Panc1 (cell line): ENCODE data around the gene TRPC4AP. TPM values are rescaled to one million over a fixed set of nuclear protein-coding genes. Genes with fewer than 3 reads are reported as not detected.
"Not testable (repeated sequence)": the region's sequence is repeated elsewhere in the genome, so short reads cannot be mapped to it uniquely, and the experiment has no call there.

Experiments
- ATAC-seq: fragments of 200-7000 bp; cut with Tn5 transposase; 2 replicates; pipeline ENCODE4 v1.9.1; 2020; ENCODE audit warnings: mild to moderate bottlenecking, moderate library complexity
- BruUV-seq: library from RNA; stranded (reverse); fragments of 400-500 nt; replicated peaks from 2 replicates; lab custom pipeline; 2021; lab: Mats Ljungman, UMichigan
- CTCF ChIA-PET: fragments of 300-600 bp; sonication (Branson Sonifier 250); formaldehyde crosslinking; loops from one replicate; lab custom pipeline; 2022; ENCODE audit warnings: antibody characterized with exemption; lab: Charles Lee
- POLR2A ChIA-PET: fragments of 300-600 bp; sonication (Branson Sonifier 250); formaldehyde crosslinking; loops from one replicate; lab custom pipeline; 2022; ENCODE audit warnings: antibody characterized with exemption; lab: Charles Lee
- DNase-seq: peaks from one replicate; pipeline ENCODE4 v3.0.0-alpha.2; 2010; ENCODE audit warnings: low read depth, low spot score
- H3K27ac ChIP-seq: 2 replicates; pipeline ENCODE4 v1.5.1; 2011; ENCODE audit warnings: mild to moderate bottlenecking, low read length, inconsistent platforms
- H3K27me3 ChIP-seq: fragments of 200-500 bp; sonication (Bioruptor generic); 2 replicates; pipeline ENCODE4 v1.6.0; 2014; ENCODE audit warnings: low read length, inconsistent platforms; ENCODE audit not compliant: control insufficient read depth, insufficient read depth
- H3K36me3 ChIP-seq: fragments of 200-500 bp; sonication (Bioruptor generic); 2 replicates; pipeline ENCODE4 v1.5.1; 2014; ENCODE audit warnings: inconsistent platforms, mild to moderate bottlenecking, low read length, moderate library complexity; ENCODE audit not compliant: control insufficient read depth, insufficient read depth
- H3K4me1 ChIP-seq: 2 replicates; pipeline ENCODE4 v1.5.1; 2011; ENCODE audit warnings: inconsistent platforms, mild to moderate bottlenecking, low read length, moderate library complexity; ENCODE audit not compliant: control insufficient read depth, insufficient read depth
- H3K4me3 ChIP-seq, 2 experiments: 2 replicates each; pipeline ENCODE4 v1.5.1; 2011 to 2012; ENCODE audit warnings: low read depth in 2 of 2, low read length in 2 of 2, mild to moderate bottlenecking in 2 of 2, inconsistent platforms in 1 of 2, moderate library complexity in 1 of 2
- H3K9me3 ChIP-seq: fragments of 200-500 bp; sonication (Bioruptor generic); 2 replicates; pipeline ENCODE4 v1.5.1; 2014; ENCODE audit warnings: low read depth, mild to moderate bottlenecking, inconsistent platforms, low read length, moderate library complexity; ENCODE audit not compliant: control insufficient read depth, insufficient read depth
- CTCF ChIP-seq: fragments of 450-650 bp; IDR thresholded peaks from 2 replicates; pipeline ENCODE4 v1.5.1; 2017; ENCODE audit warnings: mild to moderate bottlenecking
- POLR2AphosphoS5 ChIP-seq: IDR thresholded peaks from 2 replicates; pipeline ENCODE4 v1.6.1; 2012; ENCODE audit warnings: mild to moderate bottlenecking, low read depth, low read length, moderate library complexity
- REST ChIP-seq, 2 experiments: IDR thresholded peaks; 2 replicates each; pipeline ENCODE4 v1.6.1; 2011 to 2012; ENCODE audit warnings: low read depth in 2 of 2, control low read depth in 1 of 2, low read length in 1 of 2, mild to moderate bottlenecking in 1 of 2, moderate library complexity in 1 of 2; ENCODE audit not compliant: insufficient read depth in 1 of 2
- SIN3A ChIP-seq: IDR thresholded peaks from 2 replicates; pipeline ENCODE4 v1.6.1; 2012; ENCODE audit warnings: low read depth, mild to moderate bottlenecking, low read length, moderate library complexity, borderline replicate concordance; ENCODE audit not compliant: insufficient read depth
- TCF7L2 ChIP-seq: IDR thresholded peaks from 2 replicates; pipeline ENCODE4 v1.6.1; 2011; ENCODE audit warnings: mild to moderate bottlenecking, low read depth, low read length, inconsistent platforms
- in situ Hi-C: cut with HindIII; loops from 2 replicates; pipeline ENCODE4 v1.10.0; 2016; ENCODE audit warnings: low sequenced_read_pairs, low pct_unique_long_range_greater_than_20kb
- intact Hi-C: fragments of 100-400 bp; cut with micrococcal nuclease; formaldehyde crosslinking; loops from one replicate; pipeline ENCODE4 v1.10.0; 2022; ENCODE audit not compliant: unreplicated experiment
- total RNA-seq: library from RNA; stranded (reverse); gene quantifications from one replicate; pipeline ENCODE4 v1.2.1, GENCODE V29; 2021; ENCODE audit not compliant: unreplicated experiment

The TRPC4AP gene
- total RNA-seq, 1 experiment from 2014 or later, result 48.4 TPM

DNA sequence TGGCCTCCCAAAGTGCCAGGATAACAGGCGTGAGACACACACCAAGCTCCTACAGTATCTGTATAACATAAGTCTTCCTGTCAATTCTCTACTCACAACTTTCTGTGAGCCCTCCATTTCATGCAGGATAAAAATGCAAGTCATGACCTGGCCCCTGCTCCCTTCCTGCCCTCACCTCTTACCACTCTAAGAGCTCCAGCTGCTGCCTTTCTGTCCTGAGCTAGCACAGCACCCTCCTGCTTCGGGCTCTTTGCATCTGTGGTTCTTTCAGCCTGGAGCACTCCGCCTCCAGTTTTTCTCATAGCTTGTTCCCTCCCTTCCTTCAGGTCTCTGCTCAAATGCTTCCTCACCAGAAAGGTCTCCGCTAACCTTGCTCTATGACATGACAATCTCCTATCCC, 23.7 kb upstream of the TRPC4AP start:
- Histone ChIP-seq H3K36me3 (no peaks in the 10 kb centered on the region), H3K9me3 (no peaks in the 10 kb centered on the region), H3K4me1 (no peaks in the 10 kb centered on the region), H3K27me3 (no peaks in the 10 kb centered on the region), H3K27ac (no peak overlapping the region), H3K4me3 (no peak overlapping the region)
- DNase-seq (no peak), ATAC-seq (no peak)
- TF ChIP-seq REST (IDR thresholded peaks at IDR 0.05; ENCODE audit: insufficient read depth in 1 of 2, low read depth in 2 of 2, low read length in 1 of 2), result no peak
- no peak for TF ChIP-seq SIN3A
- TF ChIP-seq TCF7L2, result no peak
- TF ChIP-seq POLR2AphosphoS5, result no peak
- intact Hi-C loops, result no loop called here
- ChIA-PET CTCF (interaction anchor here (0.5 kb wide), 1 partner anchor 20 kb away, joined by 3 read pairs; no protein-coding TSS in a partner anchor), POLR2A (no interaction called here)
- in situ Hi-C loops, result no loop called here
- BruUV-seq, result no TSS peak

DNA sequence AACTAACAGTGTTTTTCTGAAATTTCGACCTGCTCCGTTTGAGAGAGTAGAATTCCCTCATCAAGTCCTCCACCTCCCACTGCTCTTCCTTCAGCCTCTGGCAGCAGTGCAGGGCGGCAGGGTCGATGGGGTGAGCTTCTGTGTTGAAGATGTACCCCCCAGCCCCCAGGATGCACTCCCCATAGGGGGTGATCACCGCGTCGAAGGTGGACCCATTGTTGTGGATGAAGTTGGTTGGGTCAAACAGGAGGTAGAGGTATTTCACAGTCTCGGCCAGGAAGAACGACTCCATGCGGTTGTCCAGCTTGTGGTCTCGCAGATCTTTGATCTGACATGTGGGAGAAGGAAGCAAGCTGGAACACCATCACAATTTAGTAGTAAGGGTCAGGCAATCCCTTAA, 23.0 kb upstream of the TRPC4AP start:
- H3K27ac ChIP-seq, result no peak overlapping the region
- in situ Hi-C loops (no loop called here), intact Hi-C loops (no loop called here)
- no peaks in the 10 kb centered on the region for H3K27me3 ChIP-seq
- no peaks in the 10 kb centered on the region for H3K36me3 ChIP-seq
- BruUV-seq, result TSS peak; percentile 67
- DNase-seq (no peak), ATAC-seq (no peak)
- no peak overlapping the region for H3K4me3 ChIP-seq
- TF ChIP-seq REST (IDR thresholded peaks at IDR 0.05; ENCODE audit: insufficient read depth in 1 of 2, low read depth in 2 of 2, low read length in 1 of 2) (no peak), POLR2AphosphoS5 (no peak), TCF7L2 (no peak), SIN3A (no peak), CTCF (no peak)
- ChIA-PET POLR2A (no interaction called here), CTCF (no interaction called here)
- no peaks in the 10 kb centered on the region for H3K4me1 ChIP-seq
- no peaks in the 10 kb centered on the region for H3K9me3 ChIP-seq

DNA sequence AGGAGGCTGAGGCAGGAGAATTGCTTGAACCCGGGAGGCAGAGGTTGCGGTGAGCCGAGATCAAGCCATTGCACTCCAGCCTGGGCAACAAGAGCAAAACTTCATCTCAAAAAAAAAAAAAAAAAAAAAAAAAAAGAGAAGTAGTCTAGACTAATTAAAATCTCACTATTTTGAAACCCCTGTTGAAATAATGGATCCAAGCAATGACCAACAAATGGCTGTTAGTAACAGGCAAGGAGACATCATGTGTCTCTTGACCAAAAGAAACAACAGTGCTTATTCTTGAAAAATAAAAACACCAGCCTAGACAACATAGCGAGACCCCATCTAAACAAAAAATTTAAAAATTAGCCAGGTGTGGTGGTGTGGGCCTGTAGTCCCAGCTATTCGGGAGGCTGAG, 19.7 kb upstream of the TRPC4AP start:
- in situ Hi-C loops, H3K36me3 ChIP-seq, BruUV-seq, H3K27ac ChIP-seq, ATAC-seq, CTCF ChIA-PET, H3K4me1 ChIP-seq, POLR2A ChIA-PET, intact Hi-C loops, DNase-seq, H3K27me3 ChIP-seq, H3K9me3 ChIP-seq, H3K4me3 ChIP-seq: not testable (repeated sequence)
